ENCODE results near the gene NDST3.
"Not testable (repeated sequence)": the region's sequence is repeated elsewhere in the genome, so short reads cannot be mapped to it uniquely, and the experiment has no call there.

The NDST3 gene

DNA sequence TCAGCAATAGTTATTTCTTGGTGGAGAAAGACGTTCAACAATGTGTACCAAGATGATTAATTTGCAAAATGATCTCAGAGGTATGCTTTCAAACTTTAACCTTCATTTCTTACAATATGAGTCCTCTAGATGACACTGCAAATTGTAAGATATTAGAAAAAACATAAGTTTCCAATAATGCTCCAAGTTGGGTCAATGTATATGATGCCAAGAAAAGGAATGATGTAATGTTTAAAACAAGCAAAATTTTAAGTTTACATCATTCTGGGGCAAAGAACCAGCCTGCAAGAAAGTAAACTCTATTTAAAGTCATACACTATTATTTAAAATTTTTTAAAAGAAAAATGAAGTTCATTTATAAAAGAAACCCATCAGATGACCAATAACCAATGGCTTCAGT is 262.4 kb downstream of the NDST3 start:
- no peak for DNase-seq (ENCODE audit: extremely low read depth in 1 of 2, low read depth in 1 of 2)

DNA sequence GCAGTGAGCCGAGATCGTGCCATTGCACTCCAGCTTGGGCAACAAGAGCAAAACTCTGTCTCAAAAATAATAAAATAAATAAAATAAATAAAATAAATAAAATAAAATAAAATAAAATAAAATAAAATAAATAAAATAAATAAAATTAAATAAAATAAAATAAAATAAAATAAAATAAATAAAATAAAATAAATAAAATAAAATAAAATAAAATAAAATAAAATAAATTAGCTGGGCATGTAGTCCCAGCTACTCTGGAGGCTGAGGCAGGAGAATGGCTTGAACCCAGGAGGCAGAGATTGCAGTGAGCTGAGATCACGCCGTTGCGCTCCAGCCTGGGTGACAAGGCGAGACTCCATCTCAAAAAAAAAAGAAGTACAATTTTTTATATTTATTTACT is 265.3 kb downstream of the NDST3 start:
- not testable (repeated sequence) for DNase-seq (ENCODE audit: extremely low read depth in 1 of 2, low read depth in 1 of 2)

DNA sequence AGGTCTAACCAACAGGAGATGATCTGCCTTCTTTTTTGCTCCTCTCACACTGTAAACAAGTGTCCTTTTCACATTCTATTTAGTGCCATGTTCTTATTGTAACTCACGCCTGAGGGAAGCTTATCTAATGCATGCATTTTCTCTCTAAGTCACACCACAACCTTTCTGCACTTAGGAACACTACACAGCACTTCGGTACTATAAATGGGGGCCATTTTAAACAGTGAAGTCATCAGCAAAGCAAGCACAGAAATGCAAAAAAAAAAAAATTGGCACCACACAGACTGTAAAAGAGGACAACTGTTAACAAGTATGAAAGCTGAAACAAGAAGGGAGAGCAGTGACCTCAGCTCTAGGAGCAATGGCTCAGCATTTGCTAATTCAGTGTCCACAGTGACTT is 273.4 kb downstream of the NDST3 start:
- DNase-seq (ENCODE audit: extremely low read depth in 1 of 2, low read depth in 1 of 2), result no peak

Data from stimulated activated CD8-positive, alpha-beta memory T cell treated with anti-CD3 and anti-CD28 coated beads, Interleukin-7, amount 100 ng/mL, for 48 hours (primary cell).